Activated CD4-positive, alpha-beta T cell treated with anti-CD3 and anti-CD28 coated beads, Interleukin-2, amount 50 U/mL, for 1 hour (primary cell): Measurements from ENCODE around the gene SMTNL2.

Source experiments
- DNase-seq: peaks from one replicate; pipeline ENCODE4 v3.0.0-alpha.2; 2020

The SMTNL2 gene

GRCh38 chr17:4584101-4584916 lies at the start of gene SMTNL2:
TSS of gene SMTNL2 (plus strand) at chr17:4584529. CDS start at chr17:4584606, 77 bp downstream.
- peak; percentile 12 for DNase-seq

DNA sequence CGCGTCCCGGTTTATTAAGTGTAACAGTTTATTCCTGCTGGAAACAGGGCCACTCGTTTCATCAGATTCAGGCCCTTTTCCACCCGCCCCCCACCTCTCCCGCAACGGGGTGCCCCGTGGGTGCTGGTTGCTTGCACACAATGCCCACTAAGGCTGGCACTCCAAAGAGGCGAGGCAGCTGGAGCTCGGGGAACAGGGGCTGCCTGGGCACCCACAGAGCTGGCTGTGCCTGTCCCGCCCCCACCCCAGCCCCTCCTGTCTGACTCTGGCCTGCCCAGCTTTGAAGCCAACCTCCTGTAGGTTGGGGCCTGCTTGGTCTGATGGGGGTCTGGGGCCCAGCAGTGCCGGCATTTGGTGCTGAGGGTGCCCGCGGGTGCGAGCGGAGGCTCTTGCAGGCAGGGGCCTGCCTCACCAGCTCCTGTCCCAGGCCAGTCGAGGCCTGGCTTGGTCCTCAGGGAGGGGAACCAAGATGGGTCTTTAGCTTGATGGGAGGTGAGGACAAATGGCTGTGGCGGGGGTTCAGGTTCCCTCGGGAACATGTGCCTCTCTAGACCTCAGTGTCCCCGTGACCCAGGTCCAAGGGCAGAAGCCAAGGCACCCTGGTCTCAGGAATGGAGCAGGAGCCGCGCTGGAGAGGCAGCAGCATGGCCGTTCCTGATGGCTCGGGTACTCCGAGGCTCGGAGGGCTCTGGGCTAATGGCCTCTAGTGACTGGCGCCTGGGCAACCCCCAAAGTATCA lies 49.2 kb upstream of the SMTNL2 start:
- no peak for DNase-seq

DNA sequence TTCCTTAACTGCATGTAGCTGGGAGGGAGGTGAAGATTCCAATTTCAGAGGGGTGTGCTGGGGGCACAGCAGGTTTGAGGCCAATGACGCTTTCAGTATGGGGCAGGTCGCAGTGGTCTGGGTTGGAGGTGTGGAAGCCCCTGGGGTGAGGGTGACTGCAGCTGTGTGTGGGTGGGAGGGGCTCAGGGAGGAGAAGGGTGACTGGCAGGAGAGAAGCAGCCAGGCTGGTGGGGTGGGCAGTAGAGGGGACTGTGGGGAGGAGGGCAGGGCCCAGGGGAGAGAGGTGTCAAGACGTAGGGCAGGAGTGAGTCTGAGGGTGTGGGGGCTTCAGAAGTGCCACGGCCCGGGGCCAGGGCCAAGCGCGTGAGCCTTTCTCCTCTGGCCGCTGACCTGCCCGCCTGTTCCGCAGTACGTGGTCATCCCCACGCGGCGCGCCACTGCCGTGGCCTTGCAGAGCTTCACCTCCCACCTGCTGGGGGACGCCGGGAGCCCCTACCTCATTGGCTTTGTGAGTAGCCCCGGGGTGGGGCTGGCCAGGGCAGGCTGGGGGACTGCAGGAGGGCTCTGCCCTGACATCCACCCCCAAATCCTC lies 48.6 kb upstream of the SMTNL2 start:
- DNase-seq: no peak

DNA sequence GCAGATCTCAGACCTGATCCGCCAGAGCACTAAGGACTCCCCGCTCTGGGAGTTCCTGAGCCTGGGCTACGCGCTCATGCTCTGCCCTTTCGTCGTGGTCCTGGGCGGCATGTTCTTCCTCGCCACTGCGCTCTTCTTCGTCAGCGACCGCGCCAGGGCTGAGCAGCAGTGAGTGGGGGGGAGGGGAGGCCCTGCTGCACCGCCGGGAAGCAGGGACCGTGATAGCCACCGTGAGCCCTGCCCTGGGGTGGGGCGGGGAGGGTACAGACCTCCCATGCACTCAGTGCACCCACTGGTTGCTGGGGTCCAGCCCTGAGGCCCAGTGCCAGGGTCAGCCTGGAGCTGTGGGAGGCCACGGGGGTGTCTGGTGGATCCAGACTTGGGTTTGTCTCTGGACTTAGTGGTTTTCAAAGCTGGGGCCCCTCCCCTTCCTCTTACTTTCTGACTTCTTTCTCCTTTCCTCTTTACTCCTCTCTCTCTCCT lies 48.0 kb upstream of the SMTNL2 start:
- no peak for DNase-seq

DNA sequence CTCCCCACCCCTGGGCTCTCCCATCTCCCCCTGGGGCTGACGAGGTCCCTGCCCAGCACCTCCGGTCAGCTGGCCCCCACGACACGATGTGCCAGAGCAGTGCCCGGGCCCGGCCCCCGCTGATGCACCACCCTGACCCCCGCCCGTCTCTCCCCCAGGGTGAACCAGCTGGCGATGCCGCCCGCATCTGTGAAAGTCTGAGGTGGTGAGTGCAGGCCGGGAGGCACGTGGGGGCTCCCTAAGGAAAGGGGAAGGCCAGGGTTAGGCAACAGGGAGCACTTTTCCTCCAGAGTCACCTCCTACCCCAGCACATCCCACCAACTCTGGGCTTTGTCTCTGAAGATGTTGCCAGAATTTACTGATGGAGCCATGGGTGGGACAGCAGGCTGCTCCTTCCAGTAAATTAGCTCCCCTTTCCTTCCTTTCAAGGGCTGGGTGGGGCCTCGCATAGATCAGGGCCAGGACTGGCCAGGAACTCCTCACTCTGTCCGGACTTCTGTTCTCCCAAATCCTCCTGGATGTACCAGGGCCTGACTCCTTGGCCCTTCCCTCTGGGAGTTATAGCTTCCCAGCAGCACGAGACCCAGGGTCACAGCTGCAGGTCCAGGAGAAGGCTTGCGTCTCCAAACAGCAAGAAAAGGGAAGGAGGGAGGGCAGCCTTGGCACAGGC lies 47.5 kb upstream of the SMTNL2 start:
- no peak for DNase-seq

DNA sequence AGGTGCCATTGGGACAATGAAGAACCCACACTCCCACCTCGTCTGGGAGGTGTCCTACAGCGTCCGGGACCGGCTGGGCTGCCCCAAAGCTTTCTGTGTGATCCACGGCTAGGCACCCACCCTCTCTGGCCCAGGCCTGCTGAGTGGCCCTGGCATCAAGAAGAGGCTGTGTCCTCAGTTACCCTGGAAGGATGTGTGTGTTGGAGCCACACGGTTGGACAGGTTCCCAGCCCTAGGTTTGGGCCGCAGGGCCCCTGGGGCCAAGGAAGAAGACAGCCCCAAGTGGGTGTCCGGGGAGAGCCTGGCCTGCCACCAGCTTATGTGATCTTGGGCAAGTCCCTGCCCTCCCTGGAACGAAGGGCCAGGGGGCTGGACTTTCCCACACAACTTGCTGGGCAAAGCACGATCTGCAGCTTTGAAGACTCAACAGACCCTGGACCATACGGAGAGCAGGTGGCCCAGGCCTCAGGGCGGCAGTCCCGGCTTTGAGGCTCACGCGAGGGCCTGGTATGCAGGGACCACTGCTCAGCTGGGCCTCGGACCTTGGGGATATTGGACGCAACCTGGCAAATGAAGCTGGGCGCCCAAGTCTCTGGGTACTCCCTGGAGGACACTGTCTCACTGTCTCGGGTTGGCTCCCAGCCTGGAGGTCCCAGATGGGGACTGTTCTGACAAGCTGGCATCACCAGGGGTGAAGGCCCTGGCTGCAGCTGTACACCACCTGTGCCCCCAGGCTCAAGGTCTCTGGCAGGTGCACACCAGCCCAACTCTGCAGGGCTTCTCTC lies 46.7 kb upstream of the SMTNL2 start:
- no peak for DNase-seq

DNA sequence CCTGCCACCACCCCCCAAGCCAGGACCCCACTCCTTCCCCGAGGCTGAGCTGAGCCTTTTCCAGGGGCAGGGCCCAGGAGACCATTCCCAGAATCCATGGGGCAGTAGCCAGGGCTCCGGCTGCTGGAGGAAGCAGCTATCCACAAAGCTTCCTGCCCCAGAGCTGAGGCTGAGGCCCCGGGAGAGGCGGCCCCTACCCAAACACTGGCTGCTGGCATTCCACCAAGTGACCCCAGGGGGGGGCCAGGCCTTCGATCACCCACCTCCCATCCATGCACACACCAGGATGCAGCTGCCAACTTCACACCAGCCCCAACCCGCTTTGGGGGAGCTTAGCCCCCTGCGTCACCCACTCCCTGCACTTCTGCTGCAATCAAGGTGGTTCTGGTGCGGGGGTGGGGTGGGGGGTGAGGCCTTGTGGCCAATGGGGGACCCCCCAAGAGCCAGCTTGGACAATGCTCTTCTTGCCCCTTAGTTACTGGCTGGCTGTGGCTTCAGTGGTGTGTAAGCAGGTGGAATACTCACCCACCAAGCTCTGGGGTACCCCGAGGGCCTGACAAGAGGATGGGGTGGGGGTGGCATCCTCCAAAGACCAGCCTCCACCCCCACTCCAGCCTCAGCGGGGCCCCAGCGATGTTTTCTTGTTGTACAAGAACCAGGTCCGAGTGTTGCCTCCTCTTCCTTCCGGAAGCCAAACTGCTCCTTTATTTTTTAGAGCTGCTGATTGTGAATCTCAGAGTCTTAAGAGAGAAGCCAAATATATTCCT lies 45.9 kb upstream of the SMTNL2 start:
- no peak for DNase-seq

- DNase-seq: no peak
Observed at GRCh38 chr17:4539025-4539424, 45.3 kb upstream of the SMTNL2 start.

DNA sequence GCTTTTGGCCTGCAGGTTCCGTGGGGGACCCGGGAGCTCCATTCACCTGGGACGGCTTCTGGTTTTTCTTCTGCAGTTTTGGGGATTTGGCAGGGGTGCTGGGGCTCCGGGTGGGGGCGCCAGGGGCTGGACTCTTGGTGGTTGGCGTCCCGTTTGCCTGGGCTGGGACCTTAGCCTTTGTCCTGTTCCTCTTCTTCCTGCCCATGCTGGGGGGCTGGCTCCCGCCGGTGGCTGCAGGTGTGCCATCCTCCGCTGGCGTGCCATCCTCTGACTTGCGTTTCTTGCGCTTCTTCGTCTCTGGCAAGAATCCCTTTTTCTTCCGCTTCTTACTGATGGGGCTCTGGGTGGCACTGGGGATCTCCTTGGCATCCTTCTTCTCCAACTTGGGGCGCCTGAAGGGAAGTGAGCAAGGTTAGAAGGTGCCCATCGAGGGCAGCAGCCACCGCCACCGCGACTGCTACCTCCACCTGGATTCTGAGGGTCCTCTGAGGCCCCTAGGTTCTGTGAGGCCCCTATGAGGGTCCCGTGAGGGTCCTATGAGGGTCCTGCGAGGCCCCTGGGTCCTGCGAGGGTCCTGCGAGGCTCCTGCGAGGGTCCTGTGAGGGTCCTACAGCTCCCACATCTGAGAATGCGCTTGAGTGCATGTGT lies 44.6 kb upstream of the SMTNL2 start:
- no peak for DNase-seq

DNA sequence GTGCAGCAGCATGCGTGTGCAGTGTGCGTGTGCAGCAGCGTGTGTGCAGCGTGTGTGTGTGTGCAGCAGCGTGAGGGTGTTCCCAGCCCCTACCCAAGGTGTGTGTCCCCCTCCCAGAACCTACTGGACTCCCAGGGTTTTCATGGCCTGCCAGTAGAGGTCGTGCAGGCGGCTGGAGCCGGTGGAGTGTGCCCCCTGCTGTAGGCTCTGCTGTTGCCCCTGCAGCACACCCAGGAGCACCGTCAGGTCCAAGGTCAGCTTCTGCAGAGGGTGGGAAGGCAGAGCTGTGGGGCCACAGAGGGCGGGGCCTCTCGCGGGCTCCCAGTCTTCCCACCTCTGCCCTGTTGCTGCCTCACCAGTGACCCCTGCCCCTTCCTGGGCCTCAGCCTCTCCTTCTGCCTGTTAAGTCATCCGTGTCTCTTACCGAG lies 44.1 kb upstream of the SMTNL2 start:
- no peak for DNase-seq

DNA sequence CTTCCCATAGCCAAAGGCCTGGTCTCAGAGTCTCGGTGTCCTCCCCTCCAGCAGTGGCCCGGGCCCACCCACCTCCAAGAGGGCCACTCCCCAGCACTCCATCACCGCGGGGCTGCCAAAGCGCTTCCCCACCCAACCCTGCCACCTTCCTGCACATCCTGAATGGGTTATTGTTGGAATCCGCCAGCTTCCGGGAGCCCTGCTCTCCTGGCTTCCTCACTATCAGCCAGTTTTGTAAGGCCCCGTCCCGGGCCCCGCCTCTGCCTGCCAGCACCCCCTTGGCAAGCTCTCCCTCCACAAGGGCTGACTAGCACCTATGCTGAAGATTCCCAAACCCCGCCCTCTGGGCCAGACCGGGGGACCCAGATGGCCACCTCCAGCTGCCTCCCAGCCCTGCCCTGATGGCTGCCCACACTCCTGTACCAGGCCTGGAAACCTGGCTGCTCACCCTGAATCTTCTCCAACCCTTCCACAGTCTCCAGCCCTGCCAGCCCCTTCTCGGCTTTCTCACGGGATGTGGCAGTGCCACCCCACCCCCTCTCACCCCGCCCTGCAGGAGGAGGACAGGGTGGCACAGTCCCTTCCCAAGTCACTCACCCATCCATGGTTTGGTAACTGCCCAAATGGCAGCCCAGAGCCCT lies 43.5 kb upstream of the SMTNL2 start:
- no peak for DNase-seq

DNA sequence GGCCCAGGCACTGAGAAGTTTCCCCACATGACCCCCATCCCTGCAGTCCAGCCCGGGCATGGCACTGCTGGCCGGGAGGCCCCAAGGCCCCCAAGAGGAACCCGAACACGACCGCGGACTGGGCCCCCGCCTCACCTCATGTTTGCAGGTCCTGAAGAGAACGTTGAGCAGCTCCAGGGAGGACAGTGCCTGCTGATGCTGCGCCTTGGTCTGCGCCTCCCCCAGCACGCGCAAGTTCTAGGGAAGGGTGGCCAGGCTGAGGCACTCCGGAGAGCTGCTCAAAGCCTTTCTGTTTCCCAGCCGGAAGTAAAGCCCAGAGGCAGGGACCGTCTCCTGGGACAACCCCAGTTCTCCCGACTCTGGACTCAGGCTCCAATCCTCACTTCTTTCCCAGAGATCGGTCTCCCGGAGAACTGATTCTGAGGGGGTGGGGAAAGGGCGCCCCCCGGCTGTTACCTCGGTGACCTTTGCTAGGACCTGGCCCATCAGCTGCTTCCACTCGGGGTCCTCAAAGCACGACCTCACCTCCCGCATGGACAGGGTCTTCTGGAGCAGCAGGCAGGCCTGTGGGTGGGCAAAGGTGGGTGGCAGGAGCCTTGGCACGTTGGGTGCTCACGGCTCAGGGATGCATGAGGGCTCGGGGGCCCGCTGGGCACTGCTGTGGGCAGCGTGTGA lies 42.9 kb upstream of the SMTNL2 start:
- no peak for DNase-seq

GRCh38 chr17:4542003-4542725 lies 42.2 kb upstream of the SMTNL2 start:
- no peak for DNase-seq

DNA sequence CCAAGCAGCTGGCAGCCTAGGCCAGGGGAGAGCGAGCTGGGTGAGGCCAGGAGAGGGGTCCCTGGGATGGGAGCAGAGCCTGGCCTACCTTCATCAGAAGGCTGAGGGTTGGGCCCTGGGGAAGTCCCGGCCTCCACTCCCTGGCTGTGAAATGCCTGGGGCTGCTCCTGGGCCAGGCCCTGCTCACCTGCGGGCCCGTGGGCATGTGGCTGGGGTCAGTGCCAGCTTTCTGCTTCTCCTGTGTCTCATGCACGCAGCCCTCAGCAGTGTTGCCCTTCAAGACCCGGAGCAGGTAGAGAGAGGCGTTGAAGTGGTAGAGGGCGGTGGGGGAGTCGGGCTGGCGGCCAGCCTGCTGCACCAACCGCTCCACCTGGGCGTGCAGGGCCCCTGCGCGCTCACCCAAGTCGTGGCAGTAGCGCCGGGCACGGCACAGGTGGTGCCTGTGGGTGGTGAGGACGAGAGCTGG lies 41.6 kb upstream of the SMTNL2 start:
- no peak for DNase-seq

- DNase-seq: no peak
Observed at GRCh38 chr17:4543557-4544026, 40.7 kb upstream of the SMTNL2 start.

- DNase-seq: no peak
Observed at GRCh38 chr17:4544135-4544950, 40.0 kb upstream of the SMTNL2 start.

DNA sequence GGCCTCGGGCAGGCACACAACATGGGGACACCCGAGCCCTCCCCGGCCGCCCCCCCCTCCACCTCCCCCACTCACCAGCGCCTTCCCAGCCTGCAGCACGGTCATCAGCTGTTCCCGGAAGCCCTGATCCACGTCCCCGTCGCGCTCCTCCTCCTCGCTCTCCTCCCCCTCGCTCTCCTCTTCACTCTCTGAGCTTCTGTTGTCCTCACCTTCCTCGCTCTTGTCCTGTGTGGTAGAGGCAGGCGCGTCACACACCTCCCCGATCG lies 39.4 kb upstream of the SMTNL2 start:
- no peak for DNase-seq
